Hematopoietic multipotent progenitor cell treated with erythropoietin and hydrocortisone succinate and interleukin-3 and kit ligand, for 15 days (in vitro differentiated cells): ENCODE measurements around the gene SETX.
"Not testable (repeated sequence)": the region's sequence is repeated elsewhere in the genome, so short reads cannot be mapped to it uniquely, and the experiment has no call there.

Source experiments
- DNase-seq: peaks from one replicate; pipeline ENCODE4 v3.0.0-alpha.2; 2015; ENCODE audit warnings: low spot score

Gene SETX

GRCh38 chr9:132287256-132287760 lies 67.5 kb downstream of the SETX start:
- DNase-seq: no peak

- no peak for DNase-seq
Measured at GRCh38 chr9:132283863-132284262, 70.9 kb downstream of the SETX start.

GRCh38 chr9:132283165-132283564 lies 71.6 kb downstream of the SETX start:
- DNase-seq: no peak

GRCh38 chr9:132274861-132275260 lies 79.9 kb downstream of the SETX start:
- no peak for DNase-seq

GRCh38 chr9:132269704-132270516 lies 84.9 kb downstream of the SETX start:
- DNase-seq: not testable (repeated sequence)

GRCh38 chr9:132268725-132269352 lies 85.9 kb downstream of the SETX start:
- DNase-seq: peak; percentile 67

GRCh38 chr9:132267660-132268059 lies 87.1 kb downstream of the SETX start:
- no peak for DNase-seq

- no peak for DNase-seq
Measured at GRCh38 chr9:132266017-132266416, 88.8 kb downstream of the SETX start.

GRCh38 chr9:132260846-132261245 lies 93.9 kb downstream of the SETX start:
- DNase-seq: no peak

- no peak for DNase-seq
Measured at GRCh38 chr9:132250324-132251262, 104.2 kb downstream of the SETX start.

GRCh38 chr9:132249690-132250089 lies 105.1 kb downstream of the SETX start:
- DNase-seq: no peak

GRCh38 chr9:132249123-132249522 lies 105.7 kb downstream of the SETX start:
- DNase-seq: no peak

- no peak for DNase-seq
Measured at GRCh38 chr9:132247942-132248341, 106.8 kb downstream of the SETX start.

- no peak for DNase-seq
Measured at GRCh38 chr9:132245465-132245864, 109.3 kb downstream of the SETX start.

GRCh38 chr9:132244582-132245455 lies 110.0 kb downstream of the SETX start:
- DNase-seq: no peak

- DNase-seq: no peak
Measured at GRCh38 chr9:132243156-132244074, 111.4 kb downstream of the SETX start.

- no peak for DNase-seq
Measured at GRCh38 chr9:132242621-132243155, 112.1 kb downstream of the SETX start.

- no peak for DNase-seq
Measured at GRCh38 chr9:132241840-132242620, 112.8 kb downstream of the SETX start.

GRCh38 chr9:132241483-132241839 lies 113.3 kb downstream of the SETX start:
- DNase-seq: no peak
